OCI-LY7 (cell line): ENCODE measurements around the gene GLRB. TPM values are rescaled to one million over a fixed set of nuclear protein-coding genes. Genes with fewer than 3 reads are reported as not detected.

Experiments used
- BruUV-seq: library from RNA; stranded (reverse); fragments of 400-500 nt; replicated peaks from 2 replicates; lab custom pipeline; 2021; lab: Mats Ljungman, UMichigan
- CTCF ChIA-PET: fragments of 300-600 bp; sonication (Branson Sonifier 250); formaldehyde crosslinking; loops from one replicate; lab custom pipeline; 2022; ENCODE audit warnings: antibody characterized with exemption; ENCODE audit not compliant: unreplicated experiment; lab: Charles Lee
- POLR2A ChIA-PET: fragments of 300-600 bp; sonication (Branson Sonifier 250); formaldehyde crosslinking; loops from one replicate; lab custom pipeline; 2022; ENCODE audit warnings: antibody characterized with exemption; lab: Charles Lee
- DNase-seq: peaks from one replicate; pipeline ENCODE4 v3.0.0-alpha.2; 2015; ENCODE audit warnings: low spot score
- H2AFZ ChIP-seq: fragments of 200-600 bp; sonication (generic), shearing (Covaris generic); 2 replicates; pipeline ENCODE4 v1.6.1; 2014; ENCODE audit warnings: mild to moderate bottlenecking, antibody characterized with exemption, low read length, moderate library complexity
- H3K27ac ChIP-seq: fragments of 200-600 bp; sonication (generic); 2 replicates; pipeline ENCODE4 v1.5.1; 2014; ENCODE audit warnings: mixed run types, low read depth, mild to moderate bottlenecking, moderate library complexity, low read length, inconsistent platforms; ENCODE audit not compliant: poor library complexity, severe bottlenecking
- H3K36me3 ChIP-seq: fragments of 200-600 bp; sonication (generic); 2 replicates; pipeline ENCODE4 v1.6.1; 2014; ENCODE audit warnings: mild to moderate bottlenecking, antibody characterized with exemption, low read length, moderate library complexity, mixed read lengths; ENCODE audit not compliant: insufficient read depth
- H3K4me1 ChIP-seq: fragments of 200-600 bp; sonication (generic); 2 replicates; pipeline ENCODE4 v1.5.1; 2014; ENCODE audit warnings: mild to moderate bottlenecking, low read length; ENCODE audit not compliant: insufficient read depth, poor library complexity, severe bottlenecking
- H3K4me2 ChIP-seq: fragments of 200-600 bp; sonication (generic); 2 replicates; pipeline ENCODE4 v1.6.1; 2014; ENCODE audit warnings: mild to moderate bottlenecking, low read length
- H3K4me3 ChIP-seq: fragments of 200-600 bp; sonication (generic); 2 replicates; pipeline ENCODE4 v1.5.1; 2014; ENCODE audit warnings: mild to moderate bottlenecking, low read depth, low read length; ENCODE audit not compliant: poor library complexity, severe bottlenecking
- H3K79me2 ChIP-seq: fragments of 200-600 bp; sonication (generic); 2 replicates; pipeline ENCODE4 v1.6.1; 2016; ENCODE audit warnings: low read depth, mild to moderate bottlenecking, low read length, moderate library complexity, mixed read lengths; ENCODE audit not compliant: insufficient read depth
- H3K9me2 ChIP-seq: fragments of 200-600 bp; sonication (generic); 2 replicates; pipeline ENCODE4 v1.6.1; 2016; ENCODE audit warnings: mild to moderate bottlenecking, low read length, mixed read lengths; ENCODE audit not compliant: insufficient read depth
- H3K9me3 ChIP-seq: fragments of 200-600 bp; sonication (generic); 2 replicates; pipeline ENCODE4 v1.6.1; 2014; ENCODE audit warnings: mild to moderate bottlenecking, mixed run types, low read length, mixed read lengths
- H4K20me1 ChIP-seq: fragments of 200-600 bp; sonication (generic); 2 replicates; pipeline ENCODE4 v1.6.1; 2014; ENCODE audit warnings: mild to moderate bottlenecking, antibody characterized with exemption, low read length, moderate library complexity, mixed read lengths; ENCODE audit not compliant: insufficient read depth
- EZH2phosphoT487 ChIP-seq: fragments of 200-600 bp; sonication (generic); IDR thresholded peaks from 2 replicates; pipeline ENCODE4 v1.6.1; 2018; ENCODE audit warnings: low read depth, borderline replicate concordance, mild to moderate bottlenecking, mixed run types, antibody characterized with exemption, low read length, moderate library complexity, mixed read lengths
- intact Hi-C: fragments of 100-400 bp; cut with micrococcal nuclease; formaldehyde crosslinking; loops from one replicate; pipeline ENCODE4 v1.10.0; 2022; ENCODE audit not compliant: unreplicated experiment
- total RNA-seq, 2 experiments: library from RNA; depleted of rRNA in 1 of 2; stranded (reverse); fragments of >200 nt in 1 of 2; shearing (Covaris generic) in 1 of 2; gene quantifications; 2 replicates each; pipeline ENCODE4 v1.2.3, GENCODE V29; 2014 to 2022
- TF ChIP-seq, protein P1 (sequence below): fragments of 200-600 bp; sonication (generic); conservative IDR thresholded peaks from 2 replicates; pipeline ENCODE4 v1.5.1; 2014; ENCODE audit warnings: mild to moderate bottlenecking, antibody characterized with exemption, low read length, moderate library complexity, mixed read lengths

The GLRB gene
- total RNA-seq, 2 experiments from 2014 or later = not detected

DNA sequence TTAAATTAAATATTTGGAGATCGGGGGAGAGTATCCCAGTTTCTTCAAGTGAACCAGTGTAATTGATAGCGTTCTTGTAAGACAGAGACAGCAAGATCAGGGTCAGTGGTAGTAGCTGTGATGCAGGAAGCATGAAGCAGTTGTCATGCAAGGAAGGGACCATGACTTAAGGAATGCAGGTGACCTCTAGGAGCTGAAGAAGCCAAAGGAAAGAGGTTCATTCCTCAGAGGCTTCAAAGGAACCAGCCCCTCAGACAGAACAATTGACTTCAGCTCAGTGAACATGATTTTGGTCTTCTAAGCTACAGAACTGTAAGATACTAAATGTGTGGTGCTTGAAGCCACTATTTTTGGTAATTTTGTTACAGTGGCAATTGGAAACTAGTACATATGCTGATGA, 51.6 kb downstream of the GLRB start:
- ChIA-PET CTCF (no interaction called here), POLR2A (no interaction called here)
- H3K9me3 ChIP-seq = no peaks in the 10 kb centered on the region
- no peak overlapping the region for H2AFZ ChIP-seq
- H3K79me2 ChIP-seq = no peaks in the 10 kb centered on the region
- H3K4me1 ChIP-seq = no peaks in the 10 kb centered on the region
- no peaks in the 10 kb centered on the region for H3K36me3 ChIP-seq
- intact Hi-C loops = no loop called here
- DNase-seq = no peak
- H3K9me2 ChIP-seq = no peaks in the 10 kb centered on the region
- no TSS peak for BruUV-seq
- no peaks in the 10 kb centered on the region for H4K20me1 ChIP-seq
- no peak overlapping the region for H3K4me2 ChIP-seq
- TF ChIP-seq, protein P1, sequence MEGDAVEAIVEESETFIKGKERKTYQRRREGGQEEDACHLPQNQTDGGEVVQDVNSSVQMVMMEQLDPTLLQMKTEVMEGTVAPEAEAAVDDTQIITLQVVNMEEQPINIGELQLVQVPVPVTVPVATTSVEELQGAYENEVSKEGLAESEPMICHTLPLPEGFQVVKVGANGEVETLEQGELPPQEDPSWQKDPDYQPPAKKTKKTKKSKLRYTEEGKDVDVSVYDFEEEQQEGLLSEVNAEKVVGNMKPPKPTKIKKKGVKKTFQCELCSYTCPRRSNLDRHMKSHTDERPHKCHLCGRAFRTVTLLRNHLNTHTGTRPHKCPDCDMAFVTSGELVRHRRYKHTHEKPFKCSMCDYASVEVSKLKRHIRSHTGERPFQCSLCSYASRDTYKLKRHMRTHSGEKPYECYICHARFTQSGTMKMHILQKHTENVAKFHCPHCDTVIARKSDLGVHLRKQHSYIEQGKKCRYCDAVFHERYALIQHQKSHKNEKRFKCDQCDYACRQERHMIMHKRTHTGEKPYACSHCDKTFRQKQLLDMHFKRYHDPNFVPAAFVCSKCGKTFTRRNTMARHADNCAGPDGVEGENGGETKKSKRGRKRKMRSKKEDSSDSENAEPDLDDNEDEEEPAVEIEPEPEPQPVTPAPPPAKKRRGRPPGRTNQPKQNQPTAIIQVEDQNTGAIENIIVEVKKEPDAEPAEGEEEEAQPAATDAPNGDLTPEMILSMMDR = no peak
- no peak for TF ChIP-seq EZH2phosphoT487
- H3K4me3 ChIP-seq = no peak overlapping the region
- H3K27ac ChIP-seq = no peak overlapping the region

- TF ChIP-seq, protein P1 = no peak
- TF ChIP-seq EZH2phosphoT487 = no peak
- CTCF ChIA-PET = no interaction called here
- Histone ChIP-seq H3K4me3 (no peak overlapping the region), H4K20me1 (no peaks in the 10 kb centered on the region), H2AFZ (no peak overlapping the region), H3K79me2 (no peaks in the 10 kb centered on the region), H3K9me3 (no peaks in the 10 kb centered on the region), H3K9me2 (no peaks in the 10 kb centered on the region), H3K4me1 (no peaks in the 10 kb centered on the region), H3K36me3 (no peaks in the 10 kb centered on the region), H3K27ac (no peak overlapping the region), H3K4me2 (no peak overlapping the region)
- BruUV-seq = no TSS peak
- intact Hi-C loops = no loop called here
- POLR2A ChIA-PET = no interaction called here
- DNase-seq = no peak
Measured at GRCh38 chr4:157128395-157128794, 52.4 kb downstream of the GLRB start.

DNA sequence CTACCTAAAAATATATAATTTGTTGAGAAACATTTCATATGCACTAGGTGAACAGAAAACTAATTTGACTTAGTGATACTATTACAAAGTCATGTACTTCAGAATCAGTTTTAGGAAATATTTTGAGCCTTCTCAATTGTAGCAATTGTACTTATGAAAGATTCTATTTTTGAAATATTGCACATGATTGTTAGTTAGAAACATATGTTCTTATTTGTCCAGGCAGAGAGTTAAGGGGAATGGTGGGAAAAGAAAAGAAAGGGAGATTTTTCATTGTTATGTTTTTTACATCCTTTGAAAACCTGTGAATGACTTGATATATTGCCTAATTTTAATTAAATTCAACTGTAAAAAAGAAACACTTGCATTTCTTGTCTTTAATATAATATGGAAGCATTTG, 66.0 kb downstream of the GLRB start:
- Histone ChIP-seq H3K36me3 (no peaks in the 10 kb centered on the region), H3K4me3 (no peak overlapping the region), H3K9me3 (no peaks in the 10 kb centered on the region), H2AFZ (no peak overlapping the region), H4K20me1 (no peaks in the 10 kb centered on the region), H3K79me2 (no peaks in the 10 kb centered on the region), H3K9me2 (no peaks in the 10 kb centered on the region), H3K4me1 (no peaks in the 10 kb centered on the region), H3K27ac (no peak overlapping the region), H3K4me2 (no peak overlapping the region)
- TF ChIP-seq, protein P1 = no peak
- no peak for TF ChIP-seq EZH2phosphoT487
- POLR2A ChIA-PET = no interaction called here
- intact Hi-C loops = no loop called here
- no peak for DNase-seq
- CTCF ChIA-PET = no interaction called here
- no TSS peak for BruUV-seq
